ENCODE results near the gene PLA2G4E. TPM values are rescaled to one million over a fixed set of nuclear protein-coding genes. Genes with fewer than 3 reads are reported as not detected.

PLA2G4E gene
- total and polyA plus RNA-seq, 8 donors, result 0.06 to 1.2 (median 0.09) TPM

GRCh38 chr15:42053010-42053409 lies 32.2 kb upstream of the PLA2G4E start:
- Histone ChIP-seq H3K27me3 (peaks cover 0 to 7% of the 10 kb centered on the region in 2 donors), H3K4me3 (no peak overlapping the region), H3K4me1 (peaks cover 5 to 16% of the 10 kb centered on the region in 2 donors), H3K27ac (no peak overlapping the region), H3K36me3 (no peaks in the 10 kb centered on the region), H3K9me3 (no peaks in the 10 kb centered on the region)
- intact Hi-C loops (cut with DNase I), result no loop called here
- ATAC-seq, result no peak
- no peak for TF ChIP-seq CTCF (IDR thresholded peaks at IDR 0.05)
- no peak for DNase-seq

GRCh38 chr15:42050484-42051255 lies 29.8 kb upstream of the PLA2G4E start:
- DNase-seq, result no peak
- intact Hi-C loops (cut with DNase I), result no loop called here
- Histone ChIP-seq H3K9me3 (no peaks in the 10 kb centered on the region), H3K4me3 (no peak overlapping the region), H3K27ac (no peak overlapping the region), H3K36me3 (no peaks in the 10 kb centered on the region), H3K27me3 (no peaks in the 10 kb centered on the region), H3K4me1 (peaks cover 0 to 3% of the 10 kb centered on the region in 2 donors)
- no peak for ATAC-seq
- TF ChIP-seq CTCF (IDR thresholded peaks at IDR 0.05), result no peak

- H3K27ac ChIP-seq, result no peak overlapping the region
These were observed 28.0 kb upstream of the PLA2G4E start for GRCh38 chr15:42048821-42049200.

GRCh38 chr15:42048080-42048820 lies 27.4 kb upstream of the PLA2G4E start:
- no peaks in the 10 kb centered on the region for H3K36me3 ChIP-seq
- intact Hi-C loops (cut with DNase I), result no loop called here

More at GRCh38 chr15:42048821-42049200, 28.0 kb upstream of the PLA2G4E start:
- H3K36me3 ChIP-seq, result no peaks in the 10 kb centered on the region
- H3K4me3 ChIP-seq, result no peak overlapping the region
- H3K27me3 ChIP-seq, result no peaks in the 10 kb centered on the region
- ATAC-seq (no peak), DNase-seq (no peak)
- peaks cover 0 to 3% of the 10 kb centered on the region in 2 donors for H3K4me1 ChIP-seq
- intact Hi-C loops (cut with DNase I), result no loop called here
- TF ChIP-seq CTCF (IDR thresholded peaks at IDR 0.05), result no peak
- H3K9me3 ChIP-seq, result no peaks in the 10 kb centered on the region

More at GRCh38 chr15:42048080-42048820, 27.4 kb upstream of the PLA2G4E start:
- Histone ChIP-seq H3K9me3 (no peaks in the 10 kb centered on the region), H3K27ac (no peak overlapping the region), H3K4me1 (peaks cover 0 to 3% of the 10 kb centered on the region in 2 donors), H3K27me3 (no peaks in the 10 kb centered on the region), H3K4me3 (no peak overlapping the region)
- ATAC-seq (no peak), DNase-seq (no peak)
- TF ChIP-seq CTCF (IDR thresholded peaks at IDR 0.05), result no peak
